Measurements from ENCODE around the gene PLAAT4.
"Not testable (repeated sequence)": the region's sequence is repeated elsewhere in the genome, so short reads cannot be mapped to it uniquely, and the experiment has no call there.

The PLAAT4 gene

GRCh38 chr11:63543711-63544110 is 7.1 kb downstream of the PLAAT4 start:
- no peak for DNase-seq (ENCODE audit: low read depth)

DNA sequence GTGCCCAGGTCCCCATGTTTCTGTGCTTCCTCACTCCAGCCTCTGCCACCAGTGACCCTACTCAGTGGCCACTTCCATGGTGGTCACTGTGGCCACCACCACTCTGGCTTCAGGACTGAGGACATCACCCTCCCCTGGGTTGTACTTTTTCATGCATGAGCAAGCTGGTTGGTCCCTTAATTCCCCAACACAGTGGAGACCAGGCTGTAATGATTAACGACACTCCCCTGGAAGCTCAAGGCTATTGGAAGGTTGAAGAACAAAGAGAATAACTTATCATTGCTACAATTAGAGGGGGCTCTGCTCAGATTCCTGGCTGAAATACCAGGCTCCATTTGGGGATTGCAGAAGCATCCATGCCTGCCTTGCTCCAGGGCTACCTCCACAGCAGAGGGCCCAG is 10.5 kb downstream of the PLAAT4 start:
- no peak for DNase-seq (ENCODE audit: low read depth)

GRCh38 chr11:63548178-63548577 is 11.6 kb downstream of the PLAAT4 start:
- DNase-seq (ENCODE audit: low read depth), result no peak

DNA sequence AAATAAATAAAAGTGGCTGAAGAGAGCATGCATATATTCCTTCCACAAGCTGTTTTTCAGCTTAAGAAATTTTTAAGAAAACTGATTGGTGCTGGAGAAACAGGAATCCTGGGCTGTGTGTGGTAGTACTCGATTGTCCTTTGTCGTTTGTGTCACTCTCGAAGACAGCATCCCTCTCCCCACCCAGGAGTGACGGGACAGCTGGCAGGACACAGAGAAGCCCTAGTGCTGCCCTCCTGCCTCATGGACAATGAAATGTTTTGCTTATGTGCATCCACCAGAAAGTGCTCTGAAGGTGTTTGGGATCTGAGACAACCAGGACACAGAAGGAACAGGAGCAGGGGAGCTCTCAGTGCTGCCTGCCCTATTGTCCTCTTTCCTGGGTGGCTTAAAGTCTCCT is 12.8 kb downstream of the PLAAT4 start:
- DNase-seq (ENCODE audit: low read depth), result no peak

DNA sequence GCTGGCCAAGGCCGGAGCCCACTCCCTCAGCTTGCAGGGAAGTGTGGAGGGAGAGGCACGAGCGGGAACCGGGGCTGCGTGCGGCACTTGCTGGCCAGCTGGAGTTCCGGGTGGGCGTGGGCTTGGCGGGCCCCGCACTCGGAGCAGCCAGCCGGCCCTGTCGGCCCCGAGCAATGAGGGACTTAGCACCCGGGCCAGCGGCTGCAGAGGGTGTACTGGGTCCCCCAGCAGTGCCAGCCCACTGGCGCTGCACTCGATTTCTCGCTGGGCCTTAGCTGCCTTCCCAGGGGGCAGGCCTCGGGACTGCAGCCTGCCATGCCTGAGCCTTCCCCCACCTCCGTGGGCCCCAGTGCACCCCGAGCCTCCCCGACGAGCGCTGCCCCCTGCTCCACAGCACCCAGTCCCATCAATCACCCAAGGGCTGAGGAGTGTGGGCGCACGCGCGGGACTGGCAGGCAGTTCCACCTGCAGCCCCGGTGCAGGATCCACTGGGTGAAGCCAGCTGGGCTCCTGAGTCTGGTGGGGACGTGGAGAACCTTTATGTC is 13.6 kb downstream of the PLAAT4 start:
- DNase-seq (ENCODE audit: low read depth), result not testable (repeated sequence)

GRCh38 chr11:63551091-63551888 is 14.7 kb downstream of the PLAAT4 start:
- no peak for DNase-seq (ENCODE audit: low read depth)

GRCh38 chr11:63551889-63552266 is 15.3 kb downstream of the PLAAT4 start:
- DNase-seq (ENCODE audit: low read depth), result no peak

- no peak for DNase-seq (ENCODE audit: low read depth)
These were observed 16.3 kb downstream of the PLAAT4 start for GRCh38 chr11:63552921-63553320.

DNA sequence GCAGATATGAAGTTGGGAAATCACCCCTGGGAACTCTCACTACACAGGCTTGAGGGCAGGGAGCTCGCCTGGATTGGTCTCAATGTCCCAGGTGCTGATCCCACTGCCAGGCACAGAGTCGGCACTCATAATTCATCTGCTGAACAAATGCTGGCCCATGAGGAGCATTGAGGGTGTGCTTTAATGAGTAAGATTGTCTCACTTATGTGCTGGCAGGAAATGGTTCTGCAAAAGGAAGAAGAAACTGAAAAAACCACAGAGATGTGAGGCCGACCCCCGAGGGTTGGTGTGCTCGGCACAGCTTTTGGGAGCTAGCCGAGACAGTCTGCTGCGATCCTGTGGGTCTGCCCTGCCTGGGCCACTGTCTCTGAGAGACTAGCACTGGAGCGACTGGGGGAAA is 17.2 kb downstream of the PLAAT4 start:
- no peak for DNase-seq (ENCODE audit: low read depth)

DNA sequence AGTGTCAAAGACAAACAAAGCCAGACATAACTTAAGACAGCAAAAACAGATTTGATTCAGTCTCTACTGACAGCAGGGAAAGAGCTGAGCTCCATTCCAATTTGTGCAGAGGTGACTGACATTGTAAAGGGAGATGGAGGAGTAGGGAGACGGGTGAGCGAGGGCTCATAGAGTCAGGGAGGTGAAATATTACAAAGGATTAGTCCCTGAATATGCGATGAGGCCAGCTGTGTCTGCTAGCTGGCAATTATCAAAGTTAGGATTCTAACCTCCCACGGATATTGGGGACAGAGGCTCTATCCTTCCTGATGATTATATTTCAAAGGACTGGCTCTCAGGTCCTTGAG is 18.2 kb downstream of the PLAAT4 start:
- DNase-seq (ENCODE audit: low read depth), result no peak

DNA sequence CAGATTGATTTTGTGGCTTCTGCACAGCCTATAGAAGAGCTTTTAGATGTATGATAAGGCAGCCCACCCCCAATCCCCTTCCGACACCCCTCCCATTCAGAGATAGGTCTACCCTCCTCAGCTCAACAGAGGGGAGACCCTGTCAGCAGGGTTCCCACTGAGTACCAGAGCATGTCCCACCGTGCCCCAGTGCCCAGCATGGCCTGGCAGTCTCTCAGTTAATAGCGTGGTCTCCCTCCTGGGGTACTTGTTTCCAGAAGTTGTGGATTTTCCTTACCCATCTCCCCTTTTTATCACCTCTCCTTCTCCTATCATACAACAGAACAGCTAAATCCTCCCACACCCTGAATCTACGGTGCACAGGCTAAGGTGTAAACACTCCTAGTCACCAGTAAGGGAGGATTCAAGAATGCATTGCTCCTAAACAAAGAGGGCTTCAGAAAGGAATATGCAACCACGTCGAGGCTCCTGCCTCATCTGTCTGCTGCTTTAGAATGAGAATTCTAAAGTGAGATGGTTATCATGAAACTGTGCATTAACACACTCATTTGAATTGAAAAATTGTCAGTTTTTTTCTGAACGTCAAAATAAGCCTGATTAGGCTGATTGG is 19.9 kb downstream of the PLAAT4 start:
- no peak for DNase-seq (ENCODE audit: low read depth)

GRCh38 chr11:63557570-63557969 is 21.0 kb downstream of the PLAAT4 start:
- no peak for DNase-seq (ENCODE audit: low read depth)

DNA sequence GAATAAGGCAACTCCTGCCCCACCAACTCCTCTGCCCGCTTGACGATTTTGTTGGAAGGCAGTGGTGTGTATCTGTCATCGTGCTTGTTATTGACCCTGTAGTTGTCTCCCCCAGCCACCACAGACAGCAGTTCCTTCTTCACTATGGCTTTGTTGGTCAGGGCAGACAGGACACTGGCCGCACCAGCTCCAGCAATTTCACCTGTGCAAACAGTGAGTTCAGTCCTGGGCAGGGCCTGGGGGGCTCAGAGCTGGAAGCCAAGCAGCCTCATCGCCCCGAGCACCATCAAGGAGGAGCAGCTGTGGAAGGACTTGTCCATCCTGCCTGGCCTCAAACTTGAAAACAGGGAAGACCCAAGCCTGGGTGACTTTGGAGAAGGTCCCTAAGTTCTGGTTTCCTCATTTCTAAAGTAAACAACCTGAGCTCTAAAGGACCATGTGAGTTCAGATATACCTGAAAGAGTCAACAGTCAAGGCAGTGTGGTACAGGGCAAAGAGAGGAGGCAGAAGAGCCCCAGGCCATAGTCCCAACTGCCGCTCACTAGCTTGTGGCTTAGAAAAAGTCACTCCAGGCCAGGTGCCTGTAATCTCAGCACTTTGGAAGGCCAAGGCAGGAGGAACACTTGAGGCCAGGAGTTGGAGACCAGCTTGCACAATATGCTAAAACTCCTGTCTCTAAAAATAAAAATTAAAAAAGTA is 22.0 kb downstream of the PLAAT4 start:
- no peak for DNase-seq (ENCODE audit: low read depth)

GRCh38 chr11:63560506-63561180 is 24.0 kb downstream of the PLAAT4 start:
- no peak for DNase-seq (ENCODE audit: low read depth)

GRCh38 chr11:63563201-63564055 is 26.8 kb downstream of the PLAAT4 start, which contains the start of gene PLAAT2:
TSS of gene PLAAT2 (minus strand) at chr11:63563379. CDS start at chr11:63563324, 55 bp downstream.
- no peak for DNase-seq (ENCODE audit: low read depth)

DNA sequence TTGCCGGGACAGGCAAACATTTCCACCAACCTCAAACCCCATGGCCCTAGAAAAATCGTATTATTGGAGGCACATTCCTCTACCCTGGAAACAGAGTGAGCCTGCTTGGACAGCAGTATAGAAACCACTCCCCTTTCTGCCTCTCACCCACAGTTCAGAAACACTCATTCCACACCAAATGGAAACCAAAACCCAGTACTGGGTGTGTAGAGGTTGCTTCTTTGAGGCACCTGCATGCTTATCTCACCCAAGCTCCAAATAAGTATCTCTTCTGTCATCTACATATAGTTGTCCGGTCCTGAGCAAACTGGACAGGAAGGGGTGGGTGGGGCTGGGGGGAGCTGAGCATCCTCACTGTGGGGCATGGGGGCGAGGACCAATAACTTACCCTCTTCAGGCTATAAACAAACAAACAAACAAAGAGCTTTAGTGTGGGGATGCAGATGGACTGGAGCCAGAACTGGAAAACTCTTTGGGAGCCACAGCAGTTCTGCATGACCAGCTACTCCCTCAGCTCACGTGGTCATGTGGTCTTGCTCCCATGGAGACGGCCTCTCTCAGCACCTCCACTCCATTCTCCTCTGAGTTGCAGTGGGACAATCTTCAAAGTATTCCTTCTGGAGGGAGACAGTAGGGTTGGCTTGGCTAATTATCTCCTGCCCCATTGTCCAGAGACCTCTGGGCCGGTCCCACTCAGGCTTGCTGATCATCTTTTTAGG is 27.6 kb downstream of the PLAAT4 start:
- no peak for DNase-seq (ENCODE audit: low read depth)

DNA sequence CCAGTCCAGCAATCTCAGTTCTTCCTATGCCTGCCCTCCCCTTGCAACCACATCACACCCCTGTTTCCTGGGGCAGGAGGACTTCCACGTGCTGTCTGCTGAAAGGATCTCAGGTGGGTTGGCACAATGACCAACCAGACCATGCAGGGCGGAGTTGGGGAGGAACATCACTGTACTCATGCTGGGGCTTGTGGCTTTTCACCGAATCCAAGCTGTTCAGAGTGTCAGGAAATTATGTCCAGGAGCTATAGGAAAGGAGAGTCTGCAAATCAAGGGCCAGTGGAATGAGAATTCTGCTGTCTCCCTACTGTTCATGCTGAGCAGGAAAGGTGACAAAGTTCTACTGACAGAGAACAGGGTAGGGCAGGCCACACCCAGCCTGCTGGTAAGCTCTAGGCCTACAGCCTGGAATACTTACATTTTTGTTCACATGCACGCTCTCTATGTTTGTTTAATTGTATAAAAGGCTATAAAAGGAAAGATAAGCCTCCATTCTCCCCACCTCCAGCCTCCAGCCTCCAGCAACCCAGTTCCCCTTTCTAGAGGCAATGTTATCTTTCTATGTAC is 28.3 kb downstream of the PLAAT4 start:
- no peak for DNase-seq (ENCODE audit: low read depth)

DNA sequence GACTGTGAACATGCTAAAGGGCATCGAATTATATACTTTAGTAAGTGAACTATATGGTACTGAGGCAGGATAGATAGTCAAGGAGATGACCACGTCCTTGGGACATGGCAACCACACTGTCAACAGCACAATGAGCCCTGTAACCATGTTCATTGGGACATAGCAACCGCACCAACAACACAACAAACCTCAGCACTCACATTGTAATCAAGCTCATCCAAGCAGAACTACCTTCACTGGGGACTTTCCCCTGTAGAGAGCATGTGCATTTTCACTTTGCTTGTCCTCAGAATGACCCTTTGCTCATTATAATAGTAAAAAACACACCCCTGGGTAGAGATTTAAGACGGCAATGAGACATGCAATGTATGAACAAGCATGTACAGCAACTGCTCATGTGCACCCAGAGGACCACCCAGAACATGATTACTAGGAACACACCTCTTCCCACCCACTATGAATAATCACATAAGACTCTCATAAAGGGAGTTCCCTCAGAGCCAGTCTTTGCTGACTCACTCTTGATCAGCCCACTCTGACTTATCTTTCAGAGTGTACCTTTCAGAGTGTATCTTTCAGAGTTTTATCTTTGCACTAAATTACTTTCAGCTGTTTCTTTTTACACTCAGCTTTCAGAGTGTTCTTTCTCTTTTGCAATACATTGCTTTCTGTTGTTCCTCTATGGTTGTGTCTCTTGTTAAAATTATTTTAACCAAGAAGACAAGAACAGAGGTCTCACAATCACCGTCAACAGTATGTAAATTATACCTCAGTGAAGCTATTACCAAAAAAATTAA is 30.6 kb downstream of the PLAAT4 start:
- peak; percentile 65 for DNase-seq (ENCODE audit: low read depth)

DNA sequence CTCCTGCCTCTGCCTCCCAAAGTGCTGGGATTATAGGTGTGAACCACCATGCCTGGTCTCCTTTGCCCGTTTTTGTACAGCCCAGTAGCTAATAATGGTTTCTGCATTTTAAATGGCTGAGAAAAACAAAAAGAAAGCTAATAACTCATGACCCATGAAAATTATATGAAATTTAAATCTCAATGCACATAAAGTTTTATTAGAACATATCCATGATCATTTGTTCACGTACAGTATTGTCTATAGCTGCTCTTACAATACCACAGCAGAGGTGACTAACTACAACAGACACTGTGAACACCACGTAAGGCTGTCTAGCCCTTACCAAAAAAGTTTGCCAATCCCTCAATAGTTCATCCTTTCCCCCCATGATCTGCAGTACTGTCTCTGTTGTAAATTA is 33.0 kb downstream of the PLAAT4 start:
- DNase-seq (ENCODE audit: low read depth), result no peak

Measured in stromal cell of bone marrow (primary cell).